Endothelial cell (in vitro differentiated cells): ENCODE data around the gene ADA. TPM values are rescaled to one million over a fixed set of nuclear protein-coding genes. Genes with fewer than 3 reads are reported as not detected.
A peak's percentile ranks its signal among the peaks of the same experiment; 100 is the strongest.

Experiments
- DNase-seq: peaks from one replicate; pipeline ENCODE4 v3.0.0; 2021; ENCODE audit warnings: low spot score
- H3K27ac Mint-ChIP-seq: one replicate; pipeline ENCODE4 v1.8.0; 2021; ENCODE audit warnings: mixed read lengths, inconsistent platforms; ENCODE audit not compliant: unreplicated experiment
- H3K27me3 Mint-ChIP-seq: one replicate; pipeline ENCODE4 v1.8.0; 2021; ENCODE audit warnings: mild to moderate bottlenecking, moderate library complexity, mixed read lengths, inconsistent platforms; ENCODE audit not compliant: unreplicated experiment
- H3K36me3 Mint-ChIP-seq: one replicate; pipeline ENCODE4 v1.8.0; 2021; ENCODE audit warnings: mild to moderate bottlenecking, low read depth, mixed read lengths, inconsistent platforms; ENCODE audit not compliant: unreplicated experiment
- H3K4me1 Mint-ChIP-seq: one replicate; pipeline ENCODE4 v1.8.0; 2021; ENCODE audit warnings: mild to moderate bottlenecking, mixed read lengths, inconsistent platforms; ENCODE audit not compliant: unreplicated experiment
- H3K4me3 Mint-ChIP-seq: one replicate; pipeline ENCODE4 v1.8.0; 2021; ENCODE audit warnings: mild to moderate bottlenecking, mixed read lengths, inconsistent platforms; ENCODE audit not compliant: unreplicated experiment
- H3K9me3 Mint-ChIP-seq: one replicate; pipeline ENCODE4 v1.8.0; 2021; ENCODE audit warnings: mixed read lengths, inconsistent platforms; ENCODE audit not compliant: unreplicated experiment
- CTCF ChIP-seq: fragments of 200-600 bp; sonication (generic); IDR thresholded peaks from one replicate; pipeline ENCODE4 v1.5.0; 2021; ENCODE audit warnings: antibody characterized with exemption; ENCODE audit not compliant: unreplicated experiment
- total RNA-seq: library from RNA; stranded (reverse); fragmentation: NEBNext Ultra II Directional; extraction: Animal tissue kit (Norgen Biotek cat#: 25700); gene quantifications from one replicate; pipeline ENCODE4 v1.2.1, GENCODE V29; 2021; ENCODE audit not compliant: unreplicated experiment

The ADA gene
- total RNA-seq, 1 donor from 2014 or later: 137 TPM

- H3K27ac Mint-ChIP-seq: peak overlapping the region; percentile 36
- peak overlapping the region; percentile 18 for H3K4me3 Mint-ChIP-seq
These were observed 2.9 kb downstream of the ADA start for GRCh38 chr20:44648579-44648978.

GRCh38 chr20:44648068-44648467 is 3.4 kb downstream of the ADA start:
- Mint-ChIP-seq H3K27me3 (peaks cover 17% of the 10 kb centered on the region), H3K9me3 (no peaks in the 10 kb centered on the region), H3K4me1 (peaks cover 52% of the 10 kb centered on the region), H3K4me3 (no peak overlapping the region), H3K36me3 (peaks cover 4% of the 10 kb centered on the region), H3K27ac (peak overlapping the region; percentile 36)
- DNase-seq: no peak
- TF ChIP-seq CTCF: no peak

More at GRCh38 chr20:44648579-44648978, 2.9 kb downstream of the ADA start:
- H3K9me3 Mint-ChIP-seq: no peaks in the 10 kb centered on the region
- peaks cover 52% of the 10 kb centered on the region for H3K4me1 Mint-ChIP-seq
- no peak for TF ChIP-seq CTCF
- peaks cover 4% of the 10 kb centered on the region for H3K36me3 Mint-ChIP-seq
- peaks cover 15% of the 10 kb centered on the region for H3K27me3 Mint-ChIP-seq
- no peak for DNase-seq

GRCh38 chr20:44646641-44647274 is 4.7 kb downstream of the ADA start:
- peaks cover 59% of the 10 kb centered on the region for H3K4me1 Mint-ChIP-seq
- H3K9me3 Mint-ChIP-seq: no peaks in the 10 kb centered on the region
- H3K27me3 Mint-ChIP-seq: peaks cover 24% of the 10 kb centered on the region
- peak overlapping the region; percentile 25 for H3K4me3 Mint-ChIP-seq
- TF ChIP-seq CTCF: no peak
- no peak for DNase-seq
- peak overlapping the region; percentile 97 for H3K27ac Mint-ChIP-seq
- H3K36me3 Mint-ChIP-seq: peaks cover 4% of the 10 kb centered on the region

GRCh38 chr20:44646023-44646640 is 5.4 kb downstream of the ADA start:
- H3K36me3 Mint-ChIP-seq: peaks cover 8% of the 10 kb centered on the region
- peaks cover 64% of the 10 kb centered on the region for H3K4me1 Mint-ChIP-seq
- TF ChIP-seq CTCF: no peak
- H3K27me3 Mint-ChIP-seq: peaks cover 25% of the 10 kb centered on the region
- H3K4me3 Mint-ChIP-seq: peak overlapping the region; percentile 71
- H3K27ac Mint-ChIP-seq: peak overlapping the region; percentile 97
- no peaks in the 10 kb centered on the region for H3K9me3 Mint-ChIP-seq
- no peak for DNase-seq

- TF ChIP-seq CTCF: no peak
- DNase-seq: no peak
- Mint-ChIP-seq H3K4me3 (no peak overlapping the region), H3K9me3 (no peaks in the 10 kb centered on the region), H3K36me3 (peaks cover 16% of the 10 kb centered on the region), H3K4me1 (peaks cover 71% of the 10 kb centered on the region), H3K27ac (peak overlapping the region; percentile 96), H3K27me3 (peaks cover 24% of the 10 kb centered on the region)
These were observed 6.8 kb downstream of the ADA start for GRCh38 chr20:44644667-44645131.
